ENCODE measurements around the gene ADCY10. TPM values are rescaled to one million over a fixed set of nuclear protein-coding genes. Genes with fewer than 3 reads are reported as not detected.

ADCY10 gene
- total and polyA plus RNA-seq, 2 of the 8 experiments (the other 6 are each of a cell fraction or from before 2014, with no cell fraction given): 0.02 TPM; not detected in 1

DNA sequence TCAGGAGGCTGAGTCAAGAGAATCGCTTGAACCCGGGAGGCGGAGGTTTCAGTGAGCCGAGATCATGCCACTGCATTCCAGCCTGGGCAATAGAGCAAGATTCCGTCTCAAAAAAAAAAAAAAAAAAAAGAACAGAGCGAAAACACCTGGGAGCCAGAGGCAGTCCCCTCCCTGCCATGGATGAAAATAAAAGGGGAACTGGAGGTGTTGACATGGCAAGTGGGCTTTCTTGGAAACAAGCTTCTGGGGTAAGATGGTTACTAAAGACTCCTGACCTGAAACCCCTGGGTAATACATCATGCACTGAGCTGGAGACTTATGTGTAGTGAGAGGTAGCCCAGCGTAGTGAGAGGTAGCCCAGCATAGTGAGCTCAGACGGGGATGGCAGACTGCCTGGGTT lies 31.6 kb downstream of the ADCY10 start (continued):
- TF ChIP-seq CTCF (IDR thresholded peaks at IDR 0.05; ENCODE audit: control extremely low read depth in 1 of 3, insufficient read depth in 1 of 3, low read depth in 1 of 3, low read length in 3 of 3) (no peak), SIN3A (conservative IDR thresholded peaks at IDR 0.05 in 1 of 2, IDR thresholded peaks at IDR 0.05 in 1 of 2; ENCODE audit: low read depth in 1 of 2, low read length in 2 of 2) (no peak), BACH1 (IDR thresholded peaks at IDR 0.05; ENCODE audit: low read length) (no peak), JUND (IDR thresholded peaks at IDR 0.05; ENCODE audit: low read length) (no peak), HDAC2 (IDR thresholded peaks at IDR 0.05; ENCODE audit: borderline replicate concordance in 1 of 2, low read depth in 2 of 2, low read length in 2 of 2) (no peak), EGR1 (IDR thresholded peaks at IDR 0.05; ENCODE audit: borderline replicate concordance, low read depth, low read length) (no peak)
